ENCODE measurements around the gene OCA2.
"Not testable (repeated sequence)": the region's sequence is repeated elsewhere in the genome, so short reads cannot be mapped to it uniquely, and the experiment has no call there.

Gene OCA2

GRCh38 chr15:27730868-27731267, 368.2 kb downstream of the OCA2 start:
- peak in 1 of 2 experiments; percentile 10 for DNase-seq (ENCODE audit: low read depth in 2 of 2)

GRCh38 chr15:27725731-27726130, 373.4 kb downstream of the OCA2 start:
- DNase-seq (ENCODE audit: low read depth in 2 of 2) = no peak

DNA sequence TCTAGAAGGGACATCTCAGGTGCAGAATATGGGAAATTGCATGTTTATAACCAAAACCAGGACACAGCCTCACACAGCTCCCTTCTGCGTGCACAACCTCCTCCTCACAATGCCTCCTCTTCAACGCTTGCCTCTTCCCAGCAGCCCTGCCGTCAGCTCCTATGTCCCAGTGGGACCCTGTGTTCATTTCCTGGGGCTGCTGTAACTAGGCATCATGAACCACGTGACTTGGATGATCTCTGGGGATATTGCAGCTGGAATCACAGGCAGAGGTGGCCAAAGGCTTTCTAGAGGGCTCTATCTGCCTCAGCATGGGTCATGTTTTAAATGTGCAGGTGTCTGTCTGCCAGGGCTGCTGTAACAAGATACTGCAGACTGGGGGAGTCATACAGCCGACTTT, 375.3 kb downstream of the OCA2 start:
- DNase-seq (ENCODE audit: low read depth in 2 of 2) = no peak

- no peak for DNase-seq (ENCODE audit: low read depth in 2 of 2)
Observed at GRCh38 chr15:27722102-27722501, 377.0 kb downstream of the OCA2 start.

DNA sequence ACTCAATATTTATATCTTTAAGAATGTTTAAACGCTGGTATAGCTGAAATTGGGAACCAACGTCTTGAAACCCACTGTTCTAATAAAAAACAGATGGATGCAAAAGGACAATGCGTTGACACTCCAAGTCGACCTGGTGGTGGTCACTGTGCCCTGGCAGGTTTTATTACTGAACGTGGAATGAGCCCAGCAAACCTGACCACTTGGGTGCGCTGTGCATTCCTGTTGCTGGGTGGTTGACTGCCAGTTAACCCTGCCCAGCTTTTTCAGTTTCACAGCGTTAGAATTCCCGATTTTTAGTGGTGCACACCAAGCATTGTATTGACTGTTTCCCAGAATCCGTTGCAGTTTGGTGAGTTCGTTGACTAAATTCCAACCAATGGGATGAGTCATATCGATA, 384.4 kb downstream of the OCA2 start:
- no peak for DNase-seq (ENCODE audit: low read depth in 2 of 2)

DNA sequence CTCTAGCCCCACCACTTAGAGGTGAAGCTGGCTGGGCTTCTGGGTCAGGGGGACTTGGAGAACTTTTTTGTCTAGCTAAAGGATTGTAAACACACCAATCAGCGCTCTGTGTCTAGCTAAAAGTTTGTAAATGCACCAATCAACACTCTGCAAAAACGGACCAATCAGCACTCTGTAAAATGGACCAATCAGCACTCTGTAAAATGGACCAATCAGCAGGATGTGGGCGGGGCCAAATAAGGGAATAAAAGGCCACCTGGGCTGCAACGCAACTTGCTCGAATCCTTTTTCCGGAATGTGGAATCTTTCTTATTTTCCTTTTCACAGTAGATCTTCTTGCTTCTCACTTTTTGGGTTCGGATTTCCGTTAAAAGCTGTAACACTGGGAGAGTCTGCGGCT, 385.3 kb downstream of the OCA2 start:
- DNase-seq (ENCODE audit: low read depth in 2 of 2) = not testable (repeated sequence)

DNA sequence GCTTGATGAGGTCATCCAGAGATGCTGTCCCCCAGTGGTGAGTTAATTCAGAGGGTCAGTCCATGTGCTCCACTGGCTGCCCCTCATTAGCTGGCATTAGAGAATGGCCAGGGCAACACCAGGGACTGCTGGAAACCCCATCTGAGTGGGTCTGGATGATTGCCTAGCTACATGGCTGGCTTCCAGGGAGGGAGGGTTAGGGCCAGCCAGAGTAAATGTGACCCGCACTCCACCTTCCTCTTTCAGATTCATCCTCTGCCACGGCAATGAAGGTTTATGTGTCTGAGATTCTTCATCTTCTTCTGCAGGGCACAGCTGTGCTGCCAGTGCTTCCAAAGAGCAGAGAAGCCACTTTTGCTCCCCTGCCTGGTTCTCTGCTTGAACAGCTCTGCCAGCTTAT, 391.9 kb downstream of the OCA2 start:
- no peak for DNase-seq (ENCODE audit: low read depth in 2 of 2)

GRCh38 chr15:27706300-27706699, 392.8 kb downstream of the OCA2 start:
- DNase-seq (ENCODE audit: low read depth in 2 of 2) = no peak

DNA sequence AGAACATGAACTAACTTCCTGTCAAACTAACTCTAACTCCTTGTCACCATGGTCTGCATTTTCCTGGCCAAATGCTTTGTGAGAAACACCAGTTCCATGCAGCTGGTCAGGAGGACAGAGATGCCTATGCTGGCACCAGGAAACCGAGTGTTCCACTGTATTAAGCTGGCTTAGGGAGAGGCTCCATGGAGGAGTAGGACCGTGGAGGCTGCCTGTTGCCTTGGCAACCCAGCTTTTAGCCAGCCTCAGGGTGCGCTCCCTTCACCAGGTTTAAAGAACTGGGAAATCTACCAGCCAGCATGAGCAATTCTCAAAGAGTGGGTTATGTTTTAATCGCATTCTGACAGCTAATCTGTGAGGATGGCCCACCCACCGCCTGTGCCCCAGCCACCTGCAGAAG, 394.1 kb downstream of the OCA2 start:
- no peak for DNase-seq (ENCODE audit: low read depth in 2 of 2)

Data from fibroblast of skin of left quadriceps (primary cell).